GM18498 (cell line): ENCODE data around the gene ECSCR.
"Not testable (repeated sequence)": the region's sequence is repeated elsewhere in the genome, so short reads cannot be mapped to it uniquely, and the experiment has no call there.

ENCODE experiments used
- ATAC-seq: cut with Tn5 transposase; IDR thresholded peaks from one replicate; pipeline ENCODE4 v1.9.1; 2021; ENCODE audit warnings: mild to moderate bottlenecking, moderate library complexity; ENCODE audit not compliant: unreplicated experiment

The ECSCR gene, protein sequence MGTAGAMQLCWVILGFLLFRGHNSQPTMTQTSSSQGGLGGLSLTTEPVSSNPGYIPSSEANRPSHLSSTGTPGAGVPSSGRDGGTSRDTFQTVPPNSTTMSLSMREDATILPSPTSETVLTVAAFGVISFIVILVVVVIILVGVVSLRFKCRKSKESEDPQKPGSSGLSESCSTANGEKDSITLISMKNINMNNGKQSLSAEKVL

DNA sequence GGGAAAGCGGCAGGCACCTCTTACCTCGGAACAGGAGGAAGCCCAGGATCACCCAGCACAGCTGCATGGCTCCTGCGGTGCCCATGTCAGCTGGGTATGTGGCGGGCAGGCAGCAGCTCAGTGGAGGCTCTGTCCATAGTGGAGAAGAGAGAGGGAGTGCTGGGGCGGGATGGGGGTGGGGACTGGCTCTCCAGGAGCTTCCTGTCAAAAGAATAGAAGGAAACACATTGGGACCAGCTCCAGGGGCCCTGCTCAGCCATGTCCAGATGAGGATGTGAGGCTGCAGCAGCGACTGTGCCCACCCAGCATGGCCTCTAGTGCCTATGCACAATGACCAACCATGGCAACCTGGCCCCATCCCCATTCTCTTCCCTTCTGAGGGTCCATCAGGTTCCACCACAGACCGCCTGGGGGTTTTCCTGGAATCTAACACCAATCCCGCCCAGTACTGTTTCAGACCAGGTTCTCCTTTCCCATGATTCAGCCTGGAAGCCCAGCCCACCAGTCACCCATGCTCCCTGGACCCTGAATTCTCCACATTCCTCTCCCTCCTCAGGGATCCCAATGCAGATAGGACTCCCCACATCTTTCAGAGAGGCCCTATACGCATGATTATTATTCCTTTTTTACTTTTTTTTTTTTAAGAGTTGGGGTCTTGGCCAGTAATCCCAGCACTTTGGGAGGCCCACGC lies at the start of gene ECSCR:
ECSCR (minus strand) TSS at position 158 of the 691 bp plus-strand sequence; CDS start at position 85, 73 bp downstream.
- ATAC-seq: no peak

DNA sequence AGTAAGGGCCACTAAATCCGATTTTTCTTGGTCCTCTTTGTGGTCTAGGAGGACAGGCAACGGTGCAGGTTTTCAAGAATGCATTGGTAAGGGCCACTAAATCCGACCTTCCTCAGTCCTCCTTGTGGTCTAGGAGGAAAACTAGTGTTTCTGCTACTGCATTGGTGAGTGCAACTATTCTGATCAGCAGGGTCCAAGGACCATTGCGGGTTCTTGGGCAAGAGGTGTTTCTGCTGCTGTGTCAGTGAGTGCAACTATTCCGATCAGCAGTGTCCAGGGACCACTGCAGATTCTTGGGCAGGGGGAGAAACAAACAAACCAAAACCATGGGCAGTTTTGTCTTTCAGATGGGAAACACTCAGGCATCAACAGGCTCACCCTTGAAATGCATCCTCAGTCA lies 42.2 kb upstream of the ECSCR start:
- not testable (repeated sequence) for ATAC-seq

DNA sequence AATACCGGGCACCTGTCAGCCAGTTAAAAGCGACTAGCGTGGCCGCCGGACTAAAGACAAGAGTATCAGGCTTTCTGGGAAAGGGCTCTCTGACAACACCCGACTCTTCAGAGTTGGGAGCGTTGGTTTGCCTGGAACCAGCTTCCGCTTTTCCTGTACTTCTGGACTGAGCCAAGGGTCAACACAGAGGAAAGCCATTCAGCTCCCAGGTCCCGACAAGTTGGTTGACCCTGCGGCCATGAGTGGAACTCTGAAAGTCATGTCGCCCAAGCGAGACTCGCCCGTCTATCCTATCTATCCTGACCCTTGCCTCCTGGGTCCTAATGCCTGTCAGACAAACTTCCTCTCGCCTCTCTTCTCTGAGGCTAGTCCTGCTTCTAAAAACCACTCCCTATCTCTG lies 41.3 kb upstream of the ECSCR start:
- not testable (repeated sequence) for ATAC-seq

DNA sequence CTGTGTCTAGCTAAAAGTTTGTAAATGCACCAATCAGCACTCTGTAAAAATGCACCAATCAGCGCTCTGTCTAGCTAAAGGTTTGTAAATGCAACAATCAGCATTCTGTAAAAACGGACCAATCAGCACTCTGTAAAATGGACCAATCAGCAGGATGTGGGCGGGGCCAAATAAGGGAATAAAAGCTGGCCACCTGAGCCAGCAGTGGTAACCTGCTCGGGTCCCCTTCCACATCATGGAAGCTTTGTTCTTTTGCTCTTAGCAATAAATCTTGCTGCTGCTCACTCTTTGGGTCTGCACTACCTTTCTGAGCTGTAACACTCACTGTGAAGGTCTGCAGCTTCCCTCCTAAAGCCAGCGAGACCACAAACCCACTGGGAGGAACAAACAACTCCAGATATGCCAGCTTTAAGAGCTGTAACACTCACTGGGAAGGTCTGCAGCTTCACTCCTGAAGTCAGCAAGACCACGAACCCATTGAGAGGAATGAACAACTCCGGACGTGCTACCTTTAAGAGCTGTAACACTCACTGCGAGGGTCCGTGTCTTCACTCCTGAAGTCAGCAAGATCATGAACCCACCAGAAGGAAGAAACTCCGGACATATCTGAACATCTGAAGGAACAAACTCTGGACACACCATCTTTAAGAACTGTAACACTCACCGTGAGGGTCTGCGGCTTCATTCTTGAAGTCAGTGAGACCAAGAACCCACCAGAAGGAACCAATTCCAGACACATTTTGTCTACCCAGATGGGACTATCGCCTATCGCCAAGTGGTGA lies 40.7 kb upstream of the ECSCR start:
- not testable (repeated sequence) for ATAC-seq

DNA sequence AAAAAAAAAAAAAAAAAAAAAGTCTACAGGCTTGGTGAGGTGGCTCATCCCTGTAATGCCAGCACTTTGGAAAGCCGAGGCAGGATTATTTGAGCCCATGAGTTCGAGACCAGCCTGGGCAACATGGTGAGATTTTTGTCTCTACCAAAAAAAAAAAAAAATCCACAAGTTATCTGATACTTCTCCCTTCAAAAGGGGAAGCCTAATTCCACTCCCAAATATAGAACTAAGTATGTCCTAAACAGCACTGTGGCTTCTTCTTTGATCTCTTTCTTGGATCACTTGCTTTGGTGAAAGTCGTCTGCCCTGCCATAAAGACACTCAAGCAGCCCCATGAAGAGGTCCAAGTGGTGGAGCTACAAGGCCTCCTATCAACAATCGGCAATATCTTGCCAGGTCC lies 38.8 kb upstream of the ECSCR start:
- ATAC-seq: no peak

DNA sequence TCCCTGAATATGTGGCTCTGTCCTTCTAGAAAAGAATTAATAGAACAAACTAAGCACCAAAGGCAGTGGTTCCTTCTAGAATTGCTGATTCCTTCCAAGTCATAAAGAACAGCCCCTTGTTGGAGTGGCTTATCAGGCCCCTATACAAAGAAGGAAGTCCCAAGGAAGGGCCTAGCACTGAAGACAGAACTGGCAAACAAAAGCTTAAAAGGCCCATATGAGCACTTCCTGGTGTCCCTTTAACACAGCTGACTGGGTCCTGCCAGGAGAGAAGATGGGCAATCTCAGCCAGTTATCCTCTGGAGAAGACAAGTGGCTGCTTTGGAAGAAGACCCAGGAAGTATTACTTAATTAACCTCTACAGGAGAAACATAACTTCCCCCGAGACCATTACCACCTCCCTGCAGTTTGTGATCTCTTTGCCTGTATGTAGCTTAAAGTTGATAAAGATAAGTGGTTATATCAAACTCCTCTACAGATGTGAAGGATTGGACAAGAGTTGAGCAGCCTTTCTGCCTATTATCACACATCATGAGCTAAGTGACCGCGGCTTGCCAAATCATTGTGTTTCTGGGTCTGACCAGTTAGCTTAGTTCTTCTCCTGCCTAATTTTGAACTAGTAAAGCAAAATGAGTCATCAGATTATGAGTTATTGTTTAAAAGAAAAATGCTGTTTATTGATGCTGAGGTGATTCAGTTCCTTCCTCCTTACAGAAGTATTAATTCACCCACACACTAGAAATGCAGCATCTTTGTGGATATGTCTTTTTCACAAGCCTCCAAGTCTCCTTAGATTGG lies 33.3 kb upstream of the ECSCR start:
- ATAC-seq: no peak

DNA sequence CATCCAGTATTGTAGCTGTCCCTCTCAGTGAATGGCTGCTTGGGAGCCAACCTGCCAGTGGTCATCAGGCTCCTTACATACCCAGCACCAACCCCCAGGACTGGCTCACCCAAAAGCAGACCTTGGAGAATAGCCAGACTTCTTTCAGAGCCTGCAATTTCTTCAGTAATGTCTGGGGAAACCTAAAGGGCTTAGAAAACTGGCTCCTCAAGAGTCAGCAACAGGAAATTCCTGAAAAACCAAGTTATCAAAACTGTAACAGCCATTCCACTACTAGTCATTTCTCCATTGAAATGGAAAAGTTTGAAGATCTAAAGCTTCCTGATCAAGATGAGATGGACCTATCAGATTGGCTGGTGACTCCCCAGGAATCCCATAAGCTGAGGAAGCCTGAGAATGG lies 32.3 kb upstream of the ECSCR start:
- ATAC-seq: no peak

DNA sequence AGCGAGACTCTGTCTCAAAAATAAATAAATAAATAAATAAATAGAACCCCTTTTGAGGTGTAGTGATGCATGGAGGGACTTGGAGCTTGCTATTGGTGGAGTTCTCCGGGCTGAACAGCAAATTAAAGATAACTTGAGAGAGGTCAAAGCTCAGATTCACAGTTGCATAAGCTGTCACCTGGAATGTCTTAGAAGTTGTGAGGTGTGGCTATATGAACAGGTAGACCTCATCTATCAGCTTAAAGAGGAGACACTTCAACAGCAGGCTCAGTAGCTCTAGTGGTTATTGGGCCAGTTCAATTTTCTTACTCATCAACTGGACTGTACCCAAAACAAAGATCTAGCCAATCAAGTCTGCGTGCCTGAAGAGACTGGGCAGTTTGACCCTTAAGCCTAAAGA lies 31.7 kb upstream of the ECSCR start:
- no peak for ATAC-seq

DNA sequence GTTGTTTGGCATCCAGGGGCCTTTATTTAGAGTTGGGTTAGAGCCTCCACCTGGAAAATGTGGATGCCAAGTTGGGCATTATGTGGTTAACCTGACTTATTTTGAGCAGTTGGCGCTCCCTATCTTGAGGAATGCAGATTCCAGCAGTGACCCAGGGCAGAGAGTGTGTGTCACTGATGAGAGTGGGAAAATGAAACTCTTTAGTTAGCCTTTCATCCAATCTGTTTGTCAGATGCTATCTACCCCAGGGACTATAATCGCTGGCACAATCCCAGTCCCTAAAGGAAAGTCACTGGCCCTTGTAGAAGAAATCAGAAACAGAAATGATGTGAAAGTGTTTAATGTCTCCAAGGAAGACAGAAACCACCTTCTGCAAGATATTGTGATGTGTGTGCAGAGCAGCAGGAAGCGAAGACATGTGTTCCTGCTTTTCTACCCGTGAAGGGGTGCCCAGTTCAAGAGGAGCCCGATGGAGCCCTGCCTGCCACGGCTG lies 30.2 kb upstream of the ECSCR start:
- ATAC-seq: no peak

DNA sequence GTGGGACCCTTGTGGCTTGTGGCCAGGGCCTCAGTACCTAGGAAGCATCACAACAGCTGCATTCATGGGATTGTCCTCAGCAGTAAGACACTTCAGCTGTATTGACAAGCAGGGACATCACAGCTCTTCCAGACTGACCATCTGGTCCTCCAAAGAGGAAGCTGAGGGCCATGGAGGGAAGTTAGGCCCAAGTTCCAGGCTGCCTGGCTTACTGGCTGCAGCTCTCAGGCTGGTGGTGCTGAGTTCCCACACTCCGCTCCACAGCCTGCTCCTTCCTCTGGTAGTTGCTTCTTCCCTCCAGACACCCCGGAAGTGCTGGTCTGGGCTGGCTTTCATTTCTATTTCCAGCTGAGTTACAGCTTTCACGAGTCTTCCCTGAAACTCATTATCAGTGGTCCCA lies 25.7 kb upstream of the ECSCR start:
- no peak for ATAC-seq

DNA sequence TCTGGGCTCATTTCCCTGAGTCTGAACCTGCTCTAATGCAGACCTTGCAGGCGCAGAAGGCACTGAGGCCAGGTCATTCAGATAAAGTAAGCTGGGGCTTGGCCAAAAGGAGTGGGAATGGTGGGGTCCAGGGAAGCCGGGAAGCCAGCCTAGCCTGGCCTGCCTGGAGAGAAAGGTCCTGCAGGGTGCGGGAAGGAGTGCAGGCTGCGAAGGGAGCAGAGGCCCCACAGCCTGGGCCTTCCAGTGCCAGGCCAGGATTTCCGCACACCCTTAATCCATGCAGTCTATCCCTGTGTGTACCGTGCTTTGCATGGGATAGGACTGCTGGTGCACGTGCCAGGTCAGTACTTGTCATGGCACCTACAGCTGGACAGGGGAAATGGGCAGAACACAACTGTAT lies 23.7 kb upstream of the ECSCR start:
- ATAC-seq: no peak

DNA sequence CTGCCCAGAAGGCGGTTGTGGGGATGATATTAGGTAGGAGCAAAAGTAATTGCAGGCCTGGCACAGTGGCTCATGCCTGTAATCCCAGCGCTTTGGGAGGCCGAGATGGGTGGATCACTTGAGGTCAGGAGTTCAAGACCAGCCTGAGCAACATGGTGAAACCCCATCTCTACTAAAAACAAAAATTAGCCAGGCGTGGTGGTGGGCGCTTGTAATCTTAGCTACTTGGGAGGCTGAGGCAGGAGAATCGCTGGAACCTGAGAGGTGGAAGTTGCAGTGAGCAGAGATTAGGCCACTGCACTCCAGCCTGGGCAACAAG lies 20.3 kb upstream of the ECSCR start:
- ATAC-seq: not testable (repeated sequence)

DNA sequence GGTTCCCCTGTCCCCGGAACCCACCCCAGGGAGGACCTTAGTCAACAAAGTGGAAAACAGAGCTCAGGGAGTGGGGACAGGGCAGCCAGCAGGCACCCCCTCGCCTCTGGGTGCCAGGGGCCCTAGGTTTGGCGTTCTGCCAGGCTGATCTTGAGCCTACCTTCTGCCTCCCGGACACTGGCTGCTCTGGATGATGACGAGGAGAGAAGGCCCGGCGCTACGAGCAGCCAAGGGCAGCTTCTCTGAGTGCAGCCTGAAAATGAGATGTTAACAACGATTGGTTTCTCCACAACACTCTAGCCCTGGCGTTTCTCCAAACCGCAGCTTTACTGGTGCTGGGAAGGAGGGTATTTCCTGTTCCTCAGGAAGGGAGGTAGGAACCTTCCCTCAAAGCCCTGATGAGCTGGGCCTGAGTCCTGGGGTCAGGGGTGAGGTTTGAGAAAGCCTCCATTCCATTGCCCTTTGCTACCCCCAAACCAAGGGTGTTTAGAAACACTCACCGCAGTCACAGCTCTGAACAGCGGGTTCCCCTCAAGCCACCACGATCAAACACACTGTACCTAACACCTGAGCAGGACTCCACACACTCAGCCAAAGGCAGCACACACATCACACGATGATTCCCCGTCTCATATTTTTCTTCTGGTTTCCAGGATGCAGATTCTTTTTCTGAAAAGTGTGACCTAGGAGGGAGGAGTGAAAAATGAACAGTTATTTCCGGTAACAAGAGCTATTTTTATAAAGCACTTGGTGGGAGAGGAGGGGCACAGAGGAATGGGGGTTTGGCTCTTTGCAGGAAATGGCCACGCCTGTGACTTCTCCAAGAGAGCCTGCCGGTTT lies 19.7 kb upstream of the ECSCR start, which contains the start of gene STING1:
STING1 (minus strand) TSS at position 709 of the 840 bp plus-strand sequence. CDS start 1,054 bp downstream, outside the sequence.
- ATAC-seq: peak; percentile 62

DNA sequence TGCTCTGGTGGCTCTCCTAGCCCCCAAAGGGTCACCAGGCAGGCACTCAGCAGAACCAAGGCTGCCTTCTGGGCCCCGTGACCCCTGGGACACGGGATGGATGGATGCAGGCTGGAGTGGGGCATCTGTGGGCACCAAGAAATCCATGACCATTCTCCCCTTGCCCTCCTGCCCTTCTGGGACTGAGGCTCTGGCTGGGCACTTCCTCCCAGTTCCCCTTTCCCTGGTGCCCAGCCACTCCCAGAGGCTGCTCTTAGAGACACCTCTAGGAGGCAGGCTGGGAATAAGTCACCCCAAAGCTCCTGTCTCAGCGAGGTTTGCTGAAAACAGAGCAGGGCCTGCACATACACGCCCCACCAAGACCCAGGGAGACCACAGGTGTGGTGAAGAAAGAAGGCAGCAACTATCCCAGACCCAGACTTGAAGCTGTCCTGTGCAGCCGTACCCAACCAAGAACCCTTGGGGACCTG lies 19.1 kb upstream of the ECSCR start:
- peak; percentile 6 for ATAC-seq

DNA sequence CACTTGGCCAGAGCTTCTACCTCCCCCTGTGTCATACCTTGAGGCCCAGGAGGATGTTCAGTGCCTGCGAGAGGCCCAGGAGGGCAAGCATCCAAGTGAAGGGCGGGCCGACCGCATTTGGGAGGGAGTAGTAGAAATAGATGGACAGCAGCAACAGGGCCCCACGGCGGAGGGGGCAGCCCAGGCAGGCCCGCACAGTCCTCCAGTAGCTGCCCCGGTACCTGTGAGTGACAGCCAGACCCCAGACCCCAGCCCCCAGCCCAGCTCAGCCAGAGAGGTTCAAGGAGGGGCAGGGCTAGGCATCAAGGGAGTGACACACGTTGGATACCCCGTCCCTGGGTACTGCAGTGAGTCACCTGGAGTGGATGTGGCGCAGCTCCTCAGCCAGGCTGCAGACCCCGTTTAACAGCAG lies 18.6 kb upstream of the ECSCR start:
- no peak for ATAC-seq

DNA sequence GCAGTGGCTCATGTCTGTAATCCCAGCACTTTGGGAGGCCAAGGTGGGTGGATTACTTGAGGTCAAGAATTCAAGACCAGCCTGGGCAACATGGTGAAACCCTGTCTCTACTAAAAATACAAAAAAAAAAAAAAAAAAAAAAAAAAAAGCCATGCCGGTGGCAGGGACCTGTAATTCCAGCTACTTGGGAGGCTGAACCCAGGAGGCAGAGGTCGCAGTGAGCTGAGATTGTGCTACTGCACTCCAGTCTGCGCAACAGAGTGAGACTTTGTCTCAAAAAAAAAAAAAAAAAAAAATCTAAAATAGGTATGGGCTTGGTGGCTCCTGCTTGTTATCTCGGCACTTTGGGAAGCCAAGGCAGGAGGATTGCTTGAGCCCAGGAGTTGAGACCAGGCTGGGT lies 17.2 kb upstream of the ECSCR start:
- ATAC-seq: not testable (repeated sequence)

DNA sequence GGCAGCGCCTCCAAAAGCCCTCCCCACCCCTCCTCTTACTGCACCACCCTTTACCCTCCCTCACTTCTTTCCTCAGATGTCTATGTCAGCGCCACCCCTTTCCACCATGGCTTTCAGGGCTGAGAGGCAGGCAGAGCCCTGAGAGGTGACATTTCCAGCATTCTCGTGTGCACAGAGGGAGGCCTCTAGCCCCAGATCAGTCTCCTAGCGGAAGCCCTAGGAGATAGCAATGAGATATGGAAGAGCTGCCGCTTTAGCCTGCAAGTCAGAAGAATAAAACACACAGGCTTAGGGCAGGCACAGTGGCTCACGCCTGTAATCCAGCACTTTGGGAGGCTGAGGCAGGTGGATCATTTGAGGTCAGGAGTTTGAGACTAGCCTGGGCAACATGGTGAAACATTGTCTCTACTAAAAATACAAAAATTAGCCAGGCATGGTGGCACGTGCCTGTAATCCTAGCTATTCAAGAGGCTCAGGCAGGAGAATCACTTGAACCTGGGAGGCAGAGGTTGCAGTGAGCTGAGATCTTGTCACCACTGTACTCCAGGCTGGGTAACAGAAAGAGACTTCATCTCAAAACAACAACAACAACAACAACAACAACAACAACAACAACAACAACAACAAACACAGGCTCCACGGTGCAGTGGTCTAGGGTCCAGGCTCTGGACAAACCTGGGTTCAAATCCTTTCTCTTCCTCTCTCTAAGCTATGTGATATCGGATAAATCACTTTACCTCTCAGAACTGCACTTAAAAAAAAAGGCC lies 16.3 kb upstream of the ECSCR start:
- ATAC-seq: not testable (repeated sequence)

DNA sequence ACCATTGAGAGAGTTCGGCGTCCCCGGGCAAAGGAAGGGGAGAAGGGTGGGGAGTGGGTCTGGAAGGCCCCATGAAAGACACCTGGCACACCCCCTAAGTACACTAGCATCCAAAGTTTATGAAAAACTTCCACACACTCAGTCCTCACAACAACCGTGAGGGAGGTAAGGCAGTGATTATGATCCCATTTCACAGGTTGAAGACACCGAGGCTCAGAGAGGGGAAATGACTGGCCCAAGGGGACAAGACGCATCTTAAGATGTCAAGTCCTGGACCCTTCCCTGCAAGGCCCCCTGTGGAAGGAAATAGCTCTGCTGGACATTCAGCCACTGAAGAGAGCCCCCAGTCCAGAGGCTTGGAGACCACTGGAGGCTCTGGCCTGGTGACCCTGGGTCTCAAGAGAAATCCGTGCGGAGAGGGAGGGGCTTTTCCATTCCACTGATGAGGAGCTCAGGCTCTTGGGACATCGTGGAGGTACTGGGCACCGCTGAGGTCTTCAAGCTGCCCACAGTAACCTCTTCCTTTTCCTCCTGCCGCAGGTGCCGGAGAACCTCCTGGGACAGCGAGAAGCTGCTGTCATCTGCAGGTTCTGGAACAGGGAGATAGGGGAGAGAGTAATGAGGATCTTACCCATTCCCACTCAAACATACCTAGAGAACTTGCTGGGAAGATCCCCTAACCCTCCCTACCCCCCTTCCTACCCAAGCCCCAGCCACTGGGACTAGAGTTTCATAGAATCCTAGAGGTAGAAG lies 13.5 kb upstream of the ECSCR start:
- no peak for ATAC-seq
